Stimulated activated naive CD4-positive, alpha-beta T cell treated with Interleukin-2 at 50 U/mL for 16 hours (primary cell): ENCODE results near the gene TNFAIP6.
"Not testable (repeated sequence)": the region's sequence is repeated elsewhere in the genome, so short reads cannot be mapped to it uniquely, and the experiment has no call there.

Experiments used
- DNase-seq: peaks from one replicate; lab custom pipeline; 2025; lab: John Stamatoyannopoulos, UW

The TNFAIP6 gene

GRCh38 chr2:151357359-151357758 is at the start of gene TNFAIP6:
TSS of gene TNFAIP6 (plus strand) at chr2:151357592. CDS start at chr2:151357667, 75 bp downstream.
- DNase-seq: no peak

DNA sequence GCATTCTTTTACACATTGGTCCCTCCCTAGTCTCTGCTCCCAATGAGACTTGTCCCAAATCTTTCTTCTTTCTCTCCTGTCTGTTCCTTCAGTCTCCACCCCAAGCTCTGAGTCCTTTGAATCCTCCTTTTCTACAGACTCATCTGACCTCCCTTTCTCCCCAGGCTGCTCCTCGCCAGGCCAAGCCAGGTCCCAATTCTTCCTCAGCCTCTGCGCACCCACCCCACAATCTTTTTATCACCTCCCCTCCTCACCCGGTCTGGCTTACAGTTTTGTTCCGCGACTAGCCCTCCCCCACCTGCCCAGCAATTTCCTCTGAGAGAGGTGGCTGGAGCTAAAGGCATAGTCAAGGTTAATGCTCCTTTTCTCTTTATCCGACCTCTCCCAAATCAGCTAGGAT is 47.1 kb upstream of the TNFAIP6 start:
- DNase-seq: not testable (repeated sequence)

DNA sequence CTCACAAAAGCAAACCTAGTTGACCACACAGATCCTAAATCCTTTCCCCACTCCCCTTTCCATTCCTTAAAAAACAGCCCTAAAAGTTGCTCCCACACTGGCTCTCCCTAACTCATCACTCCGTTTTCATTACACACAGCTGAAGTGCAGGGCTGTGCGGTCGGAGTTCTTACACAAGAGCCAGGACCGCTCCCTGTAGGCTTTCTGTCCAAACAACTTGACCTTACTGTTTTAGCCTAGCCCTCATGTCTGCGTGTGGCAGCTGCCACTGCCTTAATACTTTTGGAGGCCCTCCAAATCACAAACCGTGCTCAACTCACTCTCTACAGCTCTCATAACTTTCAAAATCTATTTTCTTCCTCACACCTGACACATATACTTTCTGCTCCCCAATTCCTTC is 45.0 kb upstream of the TNFAIP6 start:
- DNase-seq: not testable (repeated sequence)

GRCh38 chr2:151315381-151315903 is 42.0 kb upstream of the TNFAIP6 start:
- no peak for DNase-seq

- no peak for DNase-seq
Measured at GRCh38 chr2:151325581-151326095, 31.8 kb upstream of the TNFAIP6 start.

GRCh38 chr2:151326554-151326953 is 30.8 kb upstream of the TNFAIP6 start:
- DNase-seq: no peak

GRCh38 chr2:151329998-151330397 is 27.4 kb upstream of the TNFAIP6 start:
- DNase-seq: no peak

- no peak for DNase-seq
Measured at GRCh38 chr2:151333083-151333482, 24.3 kb upstream of the TNFAIP6 start.

DNA sequence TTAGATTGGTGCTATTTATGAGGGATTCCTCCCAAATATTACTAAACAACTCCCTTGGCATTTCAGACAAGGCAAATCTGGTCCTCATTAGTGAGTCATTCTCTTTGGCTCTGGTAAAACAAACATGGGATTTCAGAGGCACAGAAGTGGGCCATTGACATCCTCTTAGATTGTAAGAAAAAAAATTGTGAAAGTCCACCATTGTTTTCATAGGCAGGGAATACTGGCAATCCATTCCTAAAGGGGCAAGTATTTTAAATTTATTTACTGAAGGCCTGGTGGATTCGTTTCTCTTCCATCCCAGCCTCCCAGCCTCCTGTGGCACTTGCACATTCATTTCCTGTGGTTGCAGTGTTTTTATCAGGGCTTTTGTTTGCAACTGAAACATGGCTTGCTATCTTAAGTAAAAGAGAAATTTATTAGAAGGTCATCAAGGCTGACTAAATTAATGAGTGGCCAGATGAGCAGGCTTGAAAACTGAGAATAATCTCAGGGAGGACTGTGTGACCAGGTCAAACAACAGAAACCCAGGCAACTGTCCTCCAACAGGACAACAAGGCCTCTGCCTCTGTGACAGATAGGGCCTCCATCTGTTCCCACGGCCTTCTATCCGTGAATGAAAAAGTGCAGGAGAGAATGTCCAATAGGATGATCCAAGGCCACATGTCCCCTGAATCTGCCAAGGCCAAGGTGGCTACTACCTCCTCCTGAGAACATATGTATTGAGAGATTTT is 23.1 kb upstream of the TNFAIP6 start:
- DNase-seq: no peak

DNA sequence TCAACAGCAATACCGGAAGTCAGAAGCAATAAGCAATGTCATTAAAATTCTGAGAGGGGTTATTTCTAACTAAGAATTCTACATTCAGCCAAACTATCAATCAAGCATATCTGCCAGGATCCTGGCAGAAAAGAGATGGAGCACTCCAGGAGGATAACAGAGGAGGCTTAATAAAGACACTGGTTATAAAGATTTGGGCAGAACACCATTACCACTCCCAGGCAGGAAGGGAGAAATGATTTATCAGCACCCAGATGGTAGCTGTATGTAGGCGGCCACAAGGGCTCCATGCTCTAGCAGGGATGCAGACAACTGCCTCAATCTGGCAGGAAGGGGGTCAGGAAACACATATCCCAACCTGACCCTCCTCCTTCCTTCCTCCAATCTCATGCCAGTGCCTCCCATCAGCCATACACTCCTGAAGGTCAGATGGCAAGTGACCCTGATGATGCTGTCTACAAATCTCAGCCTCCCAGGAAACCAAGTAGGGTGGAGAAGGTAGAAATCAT is 20.5 kb upstream of the TNFAIP6 start:
- DNase-seq: no peak

DNA sequence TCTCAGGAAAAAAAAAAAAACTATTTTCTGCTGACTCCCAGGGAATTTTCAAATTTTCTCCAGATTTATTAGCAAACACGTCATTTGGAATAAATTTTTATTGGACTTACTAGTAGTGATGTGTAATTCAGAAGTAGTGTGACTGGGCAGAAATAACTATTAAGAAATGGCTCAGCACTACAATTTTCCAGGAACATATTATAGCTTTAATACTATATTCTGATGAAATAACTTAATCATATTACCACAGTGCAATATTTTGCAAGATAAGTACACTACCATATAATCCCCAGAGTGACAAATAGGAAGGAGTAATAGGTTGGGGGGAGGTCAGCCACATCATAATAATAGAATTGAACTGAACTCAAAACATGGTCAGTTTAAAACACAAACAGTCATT is 19.7 kb upstream of the TNFAIP6 start:
- DNase-seq: no peak

DNA sequence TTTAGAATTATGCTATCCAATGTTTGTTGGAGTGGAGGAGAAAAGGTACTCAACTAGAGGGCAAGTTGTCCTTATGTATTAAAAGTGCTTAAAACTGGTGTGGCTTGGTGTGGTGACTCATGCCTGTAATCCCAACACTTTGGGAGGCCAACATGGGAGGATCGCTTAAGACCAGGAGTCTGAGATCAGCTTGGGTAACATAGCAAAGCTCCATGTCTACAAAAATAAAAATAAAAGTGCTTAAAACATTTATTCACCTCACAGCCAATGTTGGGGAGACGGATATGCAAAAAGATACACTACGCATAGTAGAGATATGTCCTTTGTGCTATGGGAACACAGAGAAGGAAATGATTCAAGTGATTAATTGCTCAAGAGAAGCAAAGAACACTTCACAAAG is 19.3 kb upstream of the TNFAIP6 start:
- DNase-seq: no peak

DNA sequence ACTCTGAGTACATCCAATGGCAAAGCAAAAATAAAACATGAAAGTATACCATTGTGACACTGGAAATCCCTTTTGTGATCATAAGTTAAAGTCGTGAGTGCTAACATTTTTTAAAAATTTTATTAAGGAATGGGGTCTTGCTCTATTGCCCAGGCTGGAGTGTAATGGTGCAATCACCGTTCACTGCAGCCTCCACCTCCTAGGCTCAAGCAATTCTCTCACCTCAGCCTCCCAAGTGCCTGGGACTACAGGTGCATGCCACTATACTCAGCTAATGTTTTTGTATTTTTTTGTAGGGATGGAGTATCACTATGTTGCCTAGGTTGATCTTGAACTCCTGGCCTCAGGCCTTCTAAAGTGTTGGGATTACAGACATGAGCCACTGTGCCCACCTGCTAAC is 14.3 kb upstream of the TNFAIP6 start:
- no peak for DNase-seq

GRCh38 chr2:151344191-151344590 is 13.2 kb upstream of the TNFAIP6 start:
- not testable (repeated sequence) for DNase-seq

DNA sequence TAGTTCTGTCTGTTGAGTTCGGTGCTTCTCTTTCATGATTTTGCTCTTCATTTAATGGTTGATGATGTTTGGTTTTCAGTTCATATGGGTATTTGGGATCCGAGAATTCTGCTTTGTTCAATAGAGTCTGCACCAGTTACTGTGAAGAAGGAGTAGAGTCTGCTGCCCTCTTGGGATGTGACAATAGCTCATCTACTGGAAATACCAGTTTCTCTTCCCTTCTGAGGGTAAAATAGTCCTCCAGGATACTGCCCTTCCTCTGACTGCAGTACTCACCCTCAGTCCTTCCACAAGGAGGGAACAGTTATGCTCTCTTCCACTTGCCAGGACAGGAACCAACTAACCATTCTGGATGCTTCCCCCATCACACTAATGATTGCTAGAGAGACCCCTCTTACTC is 12.5 kb upstream of the TNFAIP6 start:
- no peak for DNase-seq

DNA sequence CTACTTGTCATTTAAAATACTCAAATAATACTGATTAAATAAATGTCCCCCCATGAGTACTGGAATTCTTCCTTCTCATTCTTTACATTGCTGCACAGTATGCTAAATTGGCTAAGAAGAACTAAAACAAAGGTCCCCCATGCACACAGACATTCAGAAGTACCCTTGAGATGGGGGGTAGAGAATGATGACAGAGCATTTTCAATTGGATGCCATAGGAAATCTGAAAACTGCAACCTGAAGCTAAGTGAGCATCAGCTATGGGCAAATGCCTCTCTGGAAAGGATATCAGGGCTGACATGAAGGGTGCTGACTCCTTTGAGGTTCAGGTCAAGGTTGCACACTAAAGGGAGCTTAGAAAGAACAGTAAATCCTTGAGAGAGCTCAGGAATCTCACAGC is 10.1 kb upstream of the TNFAIP6 start:
- no peak for DNase-seq

DNA sequence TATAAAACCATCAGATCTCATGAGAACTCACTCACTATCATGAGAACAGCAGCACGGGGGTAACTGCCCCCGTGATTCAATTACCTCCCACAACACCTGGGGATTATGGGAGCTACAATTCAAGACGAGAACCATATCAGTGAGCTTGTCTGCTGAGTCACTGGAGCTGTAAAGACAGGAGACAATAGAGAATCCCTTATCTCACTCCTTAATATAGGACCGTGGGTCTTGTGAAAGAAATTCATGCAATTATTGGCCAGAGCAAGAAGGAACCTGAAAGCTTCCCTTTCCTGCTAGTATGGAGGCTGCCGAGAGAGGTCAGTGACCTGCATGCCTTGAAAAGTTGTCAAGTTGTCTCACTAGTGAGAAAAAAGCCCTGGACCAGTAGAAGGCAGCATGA is 9.5 kb upstream of the TNFAIP6 start:
- DNase-seq: no peak

DNA sequence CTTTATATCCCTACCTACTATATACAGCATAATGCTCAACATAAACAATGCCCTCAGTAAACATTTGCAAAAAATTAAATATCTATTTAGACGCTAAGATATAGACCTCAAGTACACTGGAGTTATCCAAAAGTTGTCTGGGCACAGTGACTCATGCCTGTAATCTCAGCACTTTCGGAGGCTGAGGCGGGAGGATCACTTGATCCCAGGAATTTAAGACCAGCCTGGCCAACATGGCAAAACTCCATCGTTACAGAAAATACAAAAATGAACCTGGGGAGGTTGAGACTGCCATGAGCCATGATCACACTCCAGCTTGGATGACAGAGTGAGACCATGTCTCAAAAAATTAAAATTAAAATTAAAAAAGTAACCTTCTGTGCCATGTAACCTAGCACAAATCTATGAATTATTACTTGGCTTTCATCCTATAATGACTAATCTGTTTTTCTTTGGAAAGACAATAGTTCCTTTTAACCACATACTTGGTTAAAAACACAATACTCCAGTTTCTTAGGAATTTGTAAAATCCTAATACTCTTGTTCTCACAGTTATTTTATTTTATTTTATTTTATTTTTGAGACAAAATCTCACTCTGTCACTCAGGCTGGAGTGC is 6.7 kb upstream of the TNFAIP6 start:
- no peak for DNase-seq

DNA sequence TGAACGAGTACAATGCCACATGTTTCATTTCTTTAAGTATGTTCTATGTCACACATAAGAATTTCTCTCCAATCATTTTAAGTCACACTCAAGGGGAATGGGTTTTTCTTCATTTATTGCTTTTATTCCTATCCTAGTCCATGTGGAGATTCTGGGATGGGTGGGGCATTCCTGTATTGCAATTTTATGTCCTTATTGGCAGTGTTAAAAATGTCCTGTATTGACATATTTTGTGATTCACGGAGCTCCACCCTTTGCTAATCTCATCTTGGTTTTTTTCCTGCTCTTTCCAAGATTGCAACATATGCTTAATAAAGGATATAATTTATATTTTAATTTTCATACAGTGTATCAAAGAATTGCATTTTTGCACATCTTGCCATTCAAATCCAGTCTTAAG is 3.4 kb upstream of the TNFAIP6 start:
- DNase-seq: no peak

DNA sequence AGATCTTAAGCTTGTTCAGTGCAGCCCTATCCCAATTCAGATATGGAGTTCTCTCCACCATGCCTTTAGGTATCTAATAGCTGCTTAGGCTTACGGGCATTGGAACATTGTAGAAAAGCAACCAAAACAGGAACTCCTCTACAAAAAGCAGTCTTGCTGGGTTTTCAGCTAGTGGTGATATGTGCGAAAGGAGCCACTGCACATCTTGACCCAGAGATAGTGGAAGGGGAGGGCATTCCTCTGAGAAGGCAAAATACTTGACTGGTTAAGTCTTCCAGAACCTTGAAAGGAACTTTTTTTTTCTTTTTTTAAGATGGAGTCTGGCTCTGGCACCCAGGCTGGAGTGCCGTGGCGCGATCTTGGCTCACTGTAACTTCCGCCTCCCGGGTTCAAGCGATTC is 2.6 kb upstream of the TNFAIP6 start:
- no peak for DNase-seq

- DNase-seq: no peak
Measured at GRCh38 chr2:151358166-151358970, 976 bp downstream of the TNFAIP6 start.

DNA sequence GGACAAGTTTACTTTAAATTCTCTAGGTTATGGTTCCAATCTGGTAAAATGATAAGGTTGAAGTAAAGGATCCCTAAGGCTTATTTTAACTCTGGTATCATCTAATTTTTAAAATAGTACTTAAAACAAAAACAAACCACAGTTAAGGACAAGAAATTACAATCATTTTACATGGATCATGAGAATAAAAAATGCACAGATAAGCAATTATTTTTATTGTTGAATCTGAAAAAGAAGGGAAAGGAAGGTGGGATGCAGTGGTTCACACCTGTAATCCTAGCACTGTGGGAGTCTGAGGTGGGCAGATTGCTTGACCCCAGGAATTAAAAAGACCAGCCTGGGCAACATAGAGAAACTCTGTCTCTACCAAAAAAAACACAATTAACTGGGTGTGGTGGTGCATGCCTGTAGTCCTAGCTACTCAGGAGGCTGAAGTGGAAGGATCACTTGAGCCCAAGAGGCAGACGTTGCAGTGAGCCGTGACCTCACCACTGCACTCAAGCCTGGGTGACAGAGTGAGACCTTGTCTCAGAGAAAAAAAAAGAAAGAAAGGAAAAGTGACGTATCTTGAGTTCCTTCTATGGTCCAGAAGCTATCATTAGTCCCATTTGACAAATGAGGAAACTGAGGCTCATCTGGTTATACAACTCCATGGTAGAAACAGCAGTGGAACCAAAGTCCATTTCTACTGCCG is 2.5 kb downstream of the TNFAIP6 start:
- DNase-seq: no peak
